Measurements from ENCODE around the gene NDUFS2.
"Not testable (repeated sequence)": the region's sequence is repeated elsewhere in the genome, so short reads cannot be mapped to it uniquely, and the experiment has no call there.

The NDUFS2 gene

DNA sequence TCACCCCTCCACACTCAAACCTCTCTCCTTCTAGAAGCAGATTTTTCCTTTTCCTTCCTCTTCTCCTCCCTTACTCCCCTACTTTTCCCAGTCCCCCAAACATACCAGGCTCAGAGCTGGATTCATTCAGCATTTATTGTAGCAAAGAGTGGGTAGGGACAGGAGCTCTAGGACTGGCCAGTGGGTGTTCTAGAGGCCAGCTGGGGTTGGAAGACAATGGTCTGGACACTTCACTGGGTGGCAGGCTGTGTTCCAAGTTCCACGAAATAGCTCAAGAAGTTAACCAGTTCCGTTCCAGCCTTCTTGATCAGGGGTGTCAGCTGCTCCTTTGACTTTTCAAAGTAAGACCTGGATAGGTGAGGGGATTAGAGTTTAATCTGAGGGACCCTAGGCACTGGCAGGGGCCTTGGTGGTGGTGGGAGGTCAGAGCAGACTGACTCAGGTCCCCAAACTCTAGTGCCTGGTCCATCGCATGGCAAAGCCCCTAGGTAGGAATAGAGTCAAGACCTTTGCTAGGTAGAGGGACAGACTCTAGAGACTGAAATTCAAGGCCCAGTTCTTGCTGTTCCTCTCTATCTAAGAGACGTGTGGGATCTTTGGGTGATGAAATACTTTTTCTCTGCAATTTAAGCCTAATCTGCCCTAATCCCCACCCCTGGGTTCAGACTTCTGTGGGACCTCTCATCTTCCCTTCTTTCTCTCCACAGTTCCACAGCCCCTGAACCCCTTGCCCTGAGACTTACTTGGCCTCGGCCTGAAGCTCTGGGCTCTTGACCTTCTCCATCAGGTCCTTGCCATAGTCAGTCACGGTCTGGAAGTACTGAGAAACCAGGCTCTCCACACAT, 20.2 kb downstream of the NDUFS2 start:
- no peak for FAIRE-seq

DNA sequence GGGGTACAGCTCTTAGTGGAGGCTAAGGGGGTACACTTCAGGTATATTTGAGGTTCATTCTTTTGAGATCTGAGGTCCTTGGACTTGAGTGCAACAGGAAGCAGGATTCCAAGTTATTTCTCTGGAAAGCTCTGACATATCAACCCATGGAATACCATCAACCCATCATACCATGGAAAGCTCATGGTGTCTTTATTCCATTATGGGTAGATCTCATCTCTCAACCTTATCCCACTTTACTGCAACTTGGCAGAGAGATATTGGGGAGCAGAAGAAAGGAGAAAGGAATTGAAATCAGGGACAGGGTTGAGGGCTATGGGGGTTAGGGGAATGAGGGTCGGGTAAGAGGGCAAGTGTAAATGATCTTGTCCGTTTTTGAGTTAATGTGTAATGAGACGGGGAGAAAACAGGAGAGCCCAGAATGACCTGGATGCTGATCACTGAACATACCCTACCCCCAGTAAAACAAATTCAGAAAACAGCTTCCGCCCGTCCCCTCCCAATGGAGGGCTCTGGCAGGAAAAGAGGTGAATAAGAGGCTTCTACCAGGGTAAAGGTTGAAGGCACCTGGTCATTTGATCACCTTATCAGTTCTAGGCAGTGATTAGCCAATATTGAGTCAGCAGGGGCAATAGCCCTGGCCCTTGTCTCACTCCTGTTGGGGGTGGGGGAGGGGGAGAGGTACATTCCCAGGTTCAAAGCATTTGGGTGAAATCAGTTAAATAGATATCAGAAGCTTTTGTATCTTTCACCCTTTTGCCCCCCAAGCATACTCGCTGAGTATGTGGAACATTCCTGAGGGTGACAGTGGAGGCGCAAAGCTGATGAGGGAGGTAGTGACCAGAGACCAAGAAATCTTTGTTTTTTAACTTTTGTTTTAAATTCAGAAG, 21.9 kb downstream of the NDUFS2 start:
- FAIRE-seq, result no peak

DNA sequence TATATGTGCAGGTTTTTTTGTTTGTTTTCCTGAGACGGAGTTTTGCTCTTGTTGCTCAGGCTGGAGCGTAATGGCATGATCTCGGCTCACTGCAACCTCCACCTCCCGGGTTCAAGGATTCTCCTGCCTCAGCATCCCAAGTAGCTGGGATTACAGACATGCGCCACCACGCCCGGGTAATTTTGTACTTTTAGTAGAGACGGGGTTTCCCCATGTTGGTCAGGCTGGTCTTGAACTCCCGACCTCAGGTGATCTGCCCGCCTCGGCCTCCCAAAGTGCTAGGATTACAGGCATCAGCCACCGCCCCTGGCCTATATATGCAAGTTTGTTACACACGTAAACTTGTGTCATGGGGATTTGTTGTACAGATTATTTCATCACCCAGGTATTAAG, 22.5 kb downstream of the NDUFS2 start:
- FAIRE-seq, result not testable (repeated sequence)

DNA sequence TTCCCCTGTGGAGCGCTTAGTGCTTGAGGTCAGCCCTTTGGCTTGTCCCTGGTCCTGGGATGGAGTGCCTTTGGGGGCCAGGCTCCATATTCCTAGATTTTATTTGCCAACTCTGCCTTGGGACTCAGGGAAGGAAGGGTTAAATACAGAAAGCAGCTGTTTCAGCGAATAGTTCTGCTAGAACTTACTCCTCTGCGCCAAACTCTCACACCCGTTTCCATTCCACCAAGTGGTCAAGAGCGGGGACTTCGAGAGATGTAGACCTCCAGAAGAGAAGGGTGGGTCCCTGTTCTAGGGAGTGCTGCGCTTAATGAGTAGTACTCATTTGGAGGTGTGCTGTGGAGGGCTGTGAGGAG, 23.0 kb downstream of the NDUFS2 start:
- no peak for FAIRE-seq

DNA sequence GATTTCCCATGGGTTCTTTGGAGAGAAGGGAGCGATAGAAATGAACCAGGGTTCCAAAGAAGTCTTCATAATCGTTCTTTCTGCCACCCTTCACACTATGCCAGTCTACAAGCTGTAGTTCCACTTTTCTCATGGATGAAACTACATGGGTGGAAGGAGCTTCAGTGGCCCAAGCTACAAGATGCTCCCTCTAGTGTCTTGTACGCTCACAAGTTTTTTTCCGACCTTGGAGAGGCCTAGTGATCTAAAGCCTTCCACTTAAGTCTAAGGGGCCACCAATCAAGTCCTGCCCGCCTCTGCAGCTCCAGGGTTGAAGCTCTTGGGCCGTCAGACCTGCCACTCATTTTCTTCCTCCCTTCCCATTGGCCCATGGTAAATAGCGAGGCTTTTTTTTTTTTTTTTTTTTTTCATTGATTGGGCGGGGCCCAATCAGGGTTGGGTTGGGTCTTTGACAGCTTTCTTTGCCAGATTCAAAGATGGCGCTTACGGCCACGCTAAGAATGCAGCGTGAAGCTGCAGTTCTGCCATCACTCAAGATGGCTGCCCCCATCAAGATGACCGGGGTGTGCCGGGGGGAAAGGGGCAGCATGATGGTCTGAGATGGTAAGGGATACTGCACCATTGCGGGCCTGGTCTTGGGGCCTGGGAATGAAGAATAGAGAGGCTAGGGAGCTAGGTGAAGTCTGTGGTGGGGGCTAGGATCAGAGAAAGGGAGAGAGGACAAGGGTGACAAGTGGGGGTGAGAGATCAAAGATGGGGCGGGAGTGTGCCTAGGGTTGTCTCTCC, 23.6 kb downstream of the NDUFS2 start, which contains the start of gene TOMM40L:
Gene TOMM40L, plus strand, starts transcription at position 527 of the 786 bp plus-strand sequence. CDS start 430 bp downstream, outside the sequence.
- peak; percentile 100 for FAIRE-seq

DNA sequence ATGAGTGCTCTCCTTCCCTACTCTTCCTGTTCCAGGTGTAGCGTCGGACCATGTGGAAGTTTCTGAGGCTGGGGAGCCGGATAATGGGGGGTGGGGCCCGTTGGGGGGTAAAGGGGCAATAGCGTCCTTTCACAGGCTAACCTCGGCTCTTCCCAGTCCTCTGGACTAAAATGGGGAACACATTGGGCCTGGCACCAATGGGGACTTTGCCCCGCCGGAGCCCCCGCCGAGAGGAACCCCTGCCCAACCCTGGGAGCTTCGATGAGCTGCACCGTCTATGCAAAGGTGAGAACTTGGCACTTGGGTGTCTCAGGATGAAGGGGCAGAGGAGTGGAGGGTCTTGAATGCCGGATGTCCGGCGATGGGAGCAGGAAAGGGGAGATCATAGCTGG, 24.1 kb downstream of the NDUFS2 start:
- no peak for FAIRE-seq

DNA sequence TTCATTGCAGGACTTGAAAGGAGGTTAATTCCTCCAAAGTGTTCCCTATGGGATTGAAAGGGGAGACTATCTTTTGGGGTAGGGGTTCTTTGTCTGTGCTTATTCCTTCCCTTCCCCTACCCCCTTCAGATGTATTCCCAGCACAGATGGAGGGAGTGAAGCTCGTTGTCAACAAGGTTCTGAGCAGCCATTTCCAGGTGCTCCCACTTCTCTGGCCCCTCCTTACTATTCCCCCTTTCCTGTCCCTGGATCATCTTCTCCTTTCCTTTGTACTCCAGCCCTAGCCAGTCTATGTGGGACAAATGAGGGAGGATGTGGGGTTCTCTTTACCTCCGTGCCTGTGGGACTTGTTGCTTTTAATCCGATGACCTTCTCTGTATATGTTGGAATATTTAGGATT, 24.6 kb downstream of the NDUFS2 start:
- FAIRE-seq, result no peak

DNA sequence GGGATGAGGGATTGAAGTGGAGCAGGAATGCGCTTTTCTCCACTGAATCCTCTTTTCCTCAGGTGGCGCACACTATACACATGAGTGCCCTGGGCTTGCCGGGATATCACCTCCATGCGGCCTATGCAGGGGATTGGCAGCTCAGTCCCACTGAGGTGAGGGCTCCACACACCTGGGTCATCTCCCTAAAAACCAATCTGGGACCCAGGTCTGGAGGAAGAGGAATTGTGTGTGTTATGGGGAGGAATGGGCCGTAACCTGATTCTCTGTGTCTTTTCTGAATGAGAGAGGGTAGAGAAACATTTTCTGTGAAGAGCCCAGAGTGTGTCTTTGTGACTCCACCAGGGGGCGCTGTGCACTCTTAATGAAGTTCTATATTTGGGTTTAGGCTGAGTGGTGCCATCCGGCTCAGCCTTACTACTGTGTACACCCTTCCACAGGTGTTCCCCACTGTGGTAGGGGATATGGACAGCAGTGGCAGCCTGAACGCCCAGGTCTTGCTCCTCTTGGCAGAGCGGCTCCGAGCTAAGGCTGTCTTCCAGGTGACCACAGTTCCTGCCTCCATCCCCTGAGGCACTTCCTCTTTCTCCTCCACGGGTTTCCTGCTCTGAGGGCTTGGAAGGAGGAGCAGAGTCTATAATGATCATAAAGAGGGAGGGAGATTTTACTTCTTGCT, 25.2 kb downstream of the NDUFS2 start:
- FAIRE-seq, result peak; percentile 89

DNA sequence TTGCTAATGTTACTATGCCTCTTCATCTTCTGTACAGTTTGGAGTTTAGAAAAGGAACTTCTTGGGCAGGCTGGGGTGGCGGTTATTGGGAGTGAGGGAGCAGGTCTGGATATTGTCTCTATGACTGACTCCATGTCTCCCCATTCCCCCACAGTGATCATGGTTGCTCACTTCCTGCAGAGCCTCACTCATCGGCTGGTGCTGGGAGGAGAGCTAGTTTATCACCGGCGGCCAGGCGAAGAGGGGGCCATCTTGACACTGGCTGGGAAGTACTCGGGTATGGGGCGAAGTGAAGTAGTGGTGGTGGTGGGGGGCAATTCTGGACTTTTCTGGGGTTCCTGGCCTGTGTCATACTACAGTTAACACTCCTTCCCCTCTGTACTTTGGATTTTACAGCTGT, 25.9 kb downstream of the NDUFS2 start:
- no peak for FAIRE-seq

DNA sequence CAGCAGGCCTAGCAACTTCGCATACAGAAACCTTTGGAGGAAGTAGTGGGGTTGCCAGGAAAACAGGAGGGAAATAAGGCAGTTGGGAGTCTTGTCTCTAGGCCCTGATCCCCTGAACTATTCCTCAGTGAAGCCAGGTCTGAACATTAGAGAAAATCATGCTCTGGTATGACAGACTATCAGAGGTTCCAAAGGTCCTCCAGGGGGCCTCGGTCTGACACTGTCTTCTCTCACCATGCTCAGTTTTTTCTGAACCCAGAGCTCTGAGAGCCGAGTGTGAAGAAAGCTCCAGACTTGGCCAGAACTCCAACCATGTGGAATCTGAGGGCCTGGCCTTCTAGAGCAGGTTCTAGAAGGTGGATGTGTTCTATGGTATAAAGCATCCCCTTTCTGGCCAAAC, 27.7 kb downstream of the NDUFS2 start:
- FAIRE-seq, result no peak

DNA sequence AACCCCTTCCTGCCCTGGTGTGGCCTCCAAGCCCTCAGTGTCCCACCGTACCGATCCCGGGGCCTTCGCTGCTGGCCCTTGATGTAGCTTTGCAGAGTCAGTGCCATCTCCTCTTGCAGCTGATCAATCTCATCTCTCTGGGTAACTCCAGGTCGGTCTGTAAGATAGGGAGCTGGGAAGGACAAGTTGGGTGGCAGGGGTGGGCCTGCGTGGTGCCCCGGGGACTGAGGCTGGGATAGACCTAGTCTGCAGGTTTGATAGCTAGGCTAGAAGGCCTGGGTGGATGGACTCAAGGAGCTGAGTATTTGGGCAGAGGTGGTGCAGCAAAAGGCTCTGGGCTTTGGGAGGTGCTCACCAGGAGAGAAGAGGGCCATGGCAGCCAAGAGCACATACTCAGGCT, 28.6 kb downstream of the NDUFS2 start:
- FAIRE-seq, result no peak

DNA sequence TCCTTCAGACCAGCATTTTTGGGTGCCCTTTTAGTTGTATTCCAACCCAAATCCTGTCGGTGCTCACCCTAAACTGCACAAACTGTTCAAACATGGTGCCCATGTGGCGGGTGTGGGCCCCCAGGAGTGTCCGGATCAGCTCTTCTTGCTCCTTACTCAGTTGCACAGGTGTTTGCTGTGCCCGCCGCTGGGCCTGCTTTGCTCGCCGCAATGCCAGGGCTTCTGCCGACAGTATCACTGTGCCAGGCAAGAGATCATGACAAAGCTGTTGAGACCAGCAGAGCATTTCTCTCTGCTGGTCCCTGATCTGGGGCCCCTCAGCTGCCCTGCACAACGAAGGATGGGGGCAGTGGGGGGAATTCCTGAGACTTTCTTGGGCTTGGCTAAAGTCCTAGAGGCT, 30.9 kb downstream of the NDUFS2 start:
- no peak for FAIRE-seq

DNA sequence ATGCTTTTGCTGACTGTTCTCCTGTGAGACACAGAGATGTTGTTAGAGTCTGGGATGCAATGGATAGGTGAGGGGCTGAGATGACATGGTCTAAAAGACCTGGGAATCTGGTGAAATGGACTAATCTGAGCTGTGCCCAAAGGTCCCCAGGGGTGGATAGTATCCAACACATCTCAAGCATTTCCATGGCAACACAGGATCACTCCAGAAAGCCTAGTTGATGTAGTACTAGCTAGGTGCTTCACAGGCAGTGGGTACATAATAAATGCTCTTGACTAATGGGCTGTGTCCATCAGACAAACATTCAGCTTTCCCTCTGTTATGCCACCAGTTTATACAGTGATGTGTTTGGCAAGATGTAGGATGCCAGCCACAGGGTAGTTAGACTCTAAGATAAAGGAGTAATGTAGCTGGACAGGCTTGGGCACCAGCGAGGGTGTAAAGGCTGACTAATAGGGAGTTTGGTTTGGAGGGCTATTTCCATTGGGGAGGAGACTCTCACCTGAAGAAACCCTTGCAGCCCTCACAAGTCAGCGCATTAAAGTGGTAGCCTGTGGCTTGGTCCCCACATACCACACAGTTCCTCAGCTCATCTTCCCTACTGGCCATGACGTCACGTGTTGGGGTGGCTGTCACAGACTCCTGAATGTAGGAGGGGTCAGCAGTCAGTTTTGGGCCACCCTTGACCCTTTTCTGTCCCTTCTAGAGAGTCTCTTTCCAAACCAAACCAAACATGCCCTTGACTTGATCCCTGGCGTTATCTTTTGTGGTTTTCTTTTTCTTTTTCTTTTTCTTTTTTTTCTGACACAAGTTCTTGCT, 34.0 kb downstream of the NDUFS2 start:
- FAIRE-seq, result no peak

DNA sequence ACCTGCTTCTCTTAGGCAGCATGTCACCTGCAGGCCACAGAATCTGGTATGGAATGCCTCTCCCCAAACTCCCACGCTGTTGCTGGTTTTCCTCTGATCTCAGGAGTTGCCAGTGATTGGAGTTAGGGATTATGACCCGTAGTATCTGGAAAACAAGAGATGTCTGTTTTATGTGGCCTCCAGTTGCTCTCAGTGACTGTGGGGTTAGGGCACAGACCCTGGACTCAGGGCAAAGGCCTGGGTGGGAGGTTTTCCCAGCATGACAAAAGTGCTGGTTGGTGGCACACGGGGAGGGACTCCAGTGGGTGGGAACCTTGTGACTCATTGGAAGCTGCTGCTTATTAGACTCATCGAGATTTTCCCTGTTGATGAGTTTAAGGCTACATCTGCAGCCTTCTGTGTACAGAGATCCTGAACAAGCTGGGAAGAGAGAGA, 35.9 kb downstream of the NDUFS2 start, which contains the start of gene NR1I3:
Gene NR1I3, minus strand, starts transcription at position 165 of the 435 bp plus-strand sequence. CDS start 1,638 bp downstream, outside the sequence.
- no peak for FAIRE-seq

DNA sequence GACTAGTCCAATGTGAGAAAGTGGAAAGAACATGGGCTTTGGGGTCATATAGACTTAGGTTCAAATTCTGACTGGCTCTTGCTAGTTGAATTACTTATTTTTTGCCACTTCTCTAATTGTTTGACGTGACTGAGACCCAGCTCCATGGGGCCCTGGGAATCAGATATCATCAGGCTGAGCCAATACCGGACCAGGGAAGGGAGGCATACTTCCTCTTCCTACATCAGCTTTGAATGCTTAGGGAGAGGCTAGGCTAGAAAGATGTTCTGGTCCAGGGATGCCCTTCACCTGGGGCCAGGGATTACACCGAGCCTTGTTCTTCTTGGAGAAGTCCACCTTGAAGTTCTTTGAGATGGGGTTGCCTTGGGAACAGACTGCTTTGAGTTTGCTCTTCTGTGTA, 39.5 kb downstream of the NDUFS2 start:
- no peak for FAIRE-seq

DNA sequence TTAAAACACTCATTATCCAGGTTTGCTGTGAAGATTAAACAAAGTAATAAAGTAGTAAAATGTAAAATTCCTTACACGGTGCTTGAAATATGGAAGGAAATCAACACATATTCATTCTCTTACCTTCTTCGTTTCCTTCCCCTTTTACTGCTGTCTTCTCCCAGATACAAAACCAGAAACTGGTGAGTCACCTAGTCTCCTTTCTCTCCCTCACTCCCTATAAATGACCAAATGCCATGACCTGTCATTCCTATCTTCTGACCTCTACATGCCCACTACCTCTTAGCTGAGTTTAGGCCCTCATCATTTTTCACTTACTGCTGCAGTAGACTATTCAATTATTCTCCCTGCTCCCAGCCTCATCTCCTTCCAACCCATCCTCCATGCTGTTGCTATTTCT, 40.1 kb downstream of the NDUFS2 start:
- FAIRE-seq, result no peak

DNA sequence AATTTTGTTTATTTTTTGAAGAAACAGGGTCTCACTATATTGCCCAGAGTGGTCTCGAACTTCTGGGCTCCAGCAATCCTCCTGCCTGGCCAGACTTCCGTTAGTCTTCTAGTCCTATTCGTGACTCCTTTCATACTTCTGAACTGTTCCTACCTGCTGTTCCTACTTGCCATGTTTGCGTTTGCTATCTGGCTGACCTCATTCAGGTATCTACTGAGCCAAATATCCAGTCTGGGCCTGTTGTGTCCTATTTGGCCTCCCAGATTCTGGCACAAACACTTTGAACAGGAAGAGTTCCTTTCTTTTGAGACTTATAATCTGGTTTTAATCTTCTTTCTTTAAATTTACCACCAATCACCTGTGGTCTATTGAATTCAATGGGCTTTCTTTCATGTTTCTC, 42.7 kb downstream of the NDUFS2 start:
- no peak for FAIRE-seq

DNA sequence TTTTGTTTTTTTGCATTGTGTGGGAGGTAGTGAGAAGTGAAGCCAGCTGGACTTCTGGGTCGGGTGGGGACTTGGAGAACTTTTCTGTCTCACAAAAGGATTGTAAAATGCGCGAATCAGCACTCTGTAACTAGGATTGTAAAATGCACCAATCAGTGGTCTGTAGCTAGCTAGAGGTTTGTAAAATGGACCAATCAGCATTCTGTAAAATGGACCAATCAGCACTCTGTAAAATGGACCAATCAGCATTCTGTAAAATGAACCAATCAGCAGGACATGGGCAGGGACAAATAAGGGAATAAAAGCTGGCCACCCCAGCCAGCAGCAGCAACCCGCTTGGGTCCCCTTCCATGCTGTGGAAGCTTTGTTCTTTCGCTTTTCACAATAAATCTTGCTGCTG, 47.9 kb downstream of the NDUFS2 start:
- not testable (repeated sequence) for FAIRE-seq

DNA sequence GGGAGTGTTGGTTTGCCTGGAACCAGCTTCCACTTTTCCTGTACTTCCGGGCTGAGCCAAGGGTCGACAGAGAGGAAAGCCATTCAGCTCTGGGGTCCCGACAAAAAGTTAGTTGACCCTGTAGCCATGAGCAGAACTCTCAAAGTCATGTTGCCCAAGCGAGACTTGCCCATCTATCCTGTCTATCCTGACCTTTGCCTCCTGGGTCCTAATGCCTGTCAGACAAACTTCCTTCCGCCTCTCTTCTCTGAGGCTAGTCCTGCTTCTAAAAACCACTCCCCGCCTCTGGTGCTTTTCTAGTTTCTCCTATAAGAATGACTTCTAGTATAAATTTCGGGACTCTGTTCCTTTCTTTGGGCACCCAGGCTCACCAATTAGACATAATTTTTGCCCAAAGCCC, 48.7 kb downstream of the NDUFS2 start:
- no peak for FAIRE-seq

DNA sequence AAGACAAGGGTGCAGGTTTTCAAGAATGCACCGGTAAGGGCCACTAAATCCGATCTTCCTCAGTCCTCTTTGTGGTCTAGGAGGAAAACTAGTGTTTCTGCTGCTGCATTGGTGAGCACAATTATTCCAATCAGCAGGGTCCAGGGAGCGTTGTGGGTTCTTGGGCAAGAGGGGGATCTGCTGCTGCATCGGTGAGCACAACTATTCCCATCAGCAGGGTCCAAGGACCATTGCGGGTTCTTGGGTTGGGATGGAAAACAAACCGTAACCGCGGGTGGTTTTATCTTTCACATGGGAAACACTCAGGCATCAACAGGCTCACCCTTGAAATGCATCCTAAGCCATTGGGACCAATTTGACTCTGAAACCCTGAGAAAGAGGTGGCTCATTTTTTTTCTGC, 49.4 kb downstream of the NDUFS2 start:
- no peak for FAIRE-seq

DNA sequence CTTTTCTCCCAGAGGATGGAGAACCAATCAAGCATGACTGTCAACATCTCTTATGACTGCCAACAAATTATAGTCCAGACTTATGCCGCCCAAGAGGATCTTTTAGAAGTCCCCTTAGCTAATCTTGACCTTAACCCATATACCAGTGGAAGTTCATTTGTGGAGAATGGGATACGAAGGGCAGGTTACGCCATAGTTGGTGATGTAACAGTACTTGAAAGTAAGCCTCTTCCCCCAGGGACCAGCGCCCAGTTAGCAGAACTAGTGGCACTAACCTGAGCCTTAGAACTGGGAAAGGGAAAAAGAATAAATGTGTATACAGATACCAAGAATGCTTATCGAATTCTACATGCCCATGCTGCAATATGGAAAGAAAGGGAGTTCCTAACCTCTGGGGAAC, 53.1 kb downstream of the NDUFS2 start:
- FAIRE-seq, result not testable (repeated sequence)

All from TTC549 (cell line).